Measurements from ENCODE around the gene CACFD1.

DNA sequence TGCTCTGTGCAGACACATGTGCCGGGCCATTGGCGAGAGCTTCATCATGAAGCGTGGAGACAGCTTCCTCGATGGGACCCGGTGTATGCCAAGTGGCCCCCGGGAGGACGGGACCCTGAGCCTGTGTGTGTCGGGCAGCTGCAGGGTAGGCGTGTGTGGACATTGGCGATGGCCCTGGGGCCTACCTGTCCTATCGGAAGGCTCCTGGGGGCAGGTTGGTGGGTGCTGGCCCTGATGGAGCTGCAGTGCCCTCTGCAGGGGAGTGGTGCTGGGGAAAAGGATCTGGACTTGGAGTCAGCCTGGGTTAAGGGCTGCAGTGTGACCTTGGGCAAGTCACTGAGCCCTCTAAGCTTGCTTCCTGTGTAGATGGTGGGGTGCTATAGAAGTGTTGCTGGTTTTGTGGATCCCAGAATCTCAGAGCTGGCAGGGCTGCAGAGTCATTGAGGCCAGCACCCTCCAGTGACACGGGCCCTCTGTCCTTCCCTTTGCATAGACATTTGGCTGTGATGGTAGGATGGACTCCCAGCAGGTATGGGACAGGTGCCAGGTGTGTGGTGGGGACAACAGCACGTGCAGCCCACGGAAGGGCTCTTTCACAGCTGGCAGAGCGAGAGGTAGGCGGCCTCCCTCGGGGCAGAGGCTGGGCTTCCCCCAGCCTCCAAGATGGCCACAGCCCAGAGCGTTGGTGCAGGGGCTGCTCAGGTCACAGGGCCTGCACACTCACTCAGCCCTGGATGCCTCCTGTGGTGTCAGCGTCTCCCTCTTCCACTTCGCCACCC lies 21.8 kb upstream of the CACFD1 start:
- TF ChIP-seq, protein P1, sequence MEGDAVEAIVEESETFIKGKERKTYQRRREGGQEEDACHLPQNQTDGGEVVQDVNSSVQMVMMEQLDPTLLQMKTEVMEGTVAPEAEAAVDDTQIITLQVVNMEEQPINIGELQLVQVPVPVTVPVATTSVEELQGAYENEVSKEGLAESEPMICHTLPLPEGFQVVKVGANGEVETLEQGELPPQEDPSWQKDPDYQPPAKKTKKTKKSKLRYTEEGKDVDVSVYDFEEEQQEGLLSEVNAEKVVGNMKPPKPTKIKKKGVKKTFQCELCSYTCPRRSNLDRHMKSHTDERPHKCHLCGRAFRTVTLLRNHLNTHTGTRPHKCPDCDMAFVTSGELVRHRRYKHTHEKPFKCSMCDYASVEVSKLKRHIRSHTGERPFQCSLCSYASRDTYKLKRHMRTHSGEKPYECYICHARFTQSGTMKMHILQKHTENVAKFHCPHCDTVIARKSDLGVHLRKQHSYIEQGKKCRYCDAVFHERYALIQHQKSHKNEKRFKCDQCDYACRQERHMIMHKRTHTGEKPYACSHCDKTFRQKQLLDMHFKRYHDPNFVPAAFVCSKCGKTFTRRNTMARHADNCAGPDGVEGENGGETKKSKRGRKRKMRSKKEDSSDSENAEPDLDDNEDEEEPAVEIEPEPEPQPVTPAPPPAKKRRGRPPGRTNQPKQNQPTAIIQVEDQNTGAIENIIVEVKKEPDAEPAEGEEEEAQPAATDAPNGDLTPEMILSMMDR (IDR thresholded peaks at IDR 0.05), result no peak
- TF ChIP-seq POLR2A (IDR thresholded peaks at IDR 0.05), result no peak

Data from adrenal gland (tissue), 5 donors.